Neural progenitor cell (in vitro differentiated cells): Measurements from ENCODE around the gene INPP4B.

ENCODE experiments used
- EZH2phosphoT487 ChIP-seq: fragments of 200-600 bp; sonication (generic); IDR thresholded peaks from 2 replicates; pipeline ENCODE4 v1.6.1; 2017; ENCODE audit warnings: antibody characterized with exemption
- TF ChIP-seq, protein P1 (sequence below): fragments of 200-600 bp; sonication (generic); IDR thresholded peaks from 2 replicates; pipeline ENCODE4 v1.5.1; 2017; ENCODE audit warnings: antibody characterized with exemption, mild to moderate bottlenecking

DNA sequence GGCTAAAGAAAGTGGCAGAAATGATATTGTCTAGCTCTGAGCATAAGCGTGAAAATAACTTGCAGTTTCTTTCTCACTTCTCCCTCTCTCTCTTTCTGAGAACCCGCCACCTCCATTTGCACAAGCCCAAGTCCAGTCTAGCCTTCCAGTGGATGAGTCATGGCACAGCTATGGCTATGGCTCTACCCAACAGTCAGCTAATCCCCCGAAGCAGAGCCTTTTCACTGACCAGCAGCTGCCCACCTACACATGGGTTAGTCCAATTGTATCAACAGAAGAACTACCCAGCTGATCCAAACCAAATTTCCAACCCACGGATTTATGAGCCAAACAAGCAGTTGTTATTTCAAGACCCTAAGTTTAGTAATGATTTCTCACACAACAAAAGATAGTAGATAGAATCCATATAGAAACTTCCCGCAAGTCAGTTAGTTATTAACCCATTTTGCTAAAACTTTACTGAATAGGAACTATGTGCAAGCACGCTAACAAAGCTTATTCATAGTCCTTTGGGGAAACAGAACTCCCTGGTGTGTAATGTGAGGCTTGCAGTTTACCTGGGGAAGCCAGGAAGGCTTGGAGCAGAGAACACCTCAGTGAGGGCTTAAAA lies 282.3 kb downstream of the INPP4B start:
- TF ChIP-seq, protein P1, sequence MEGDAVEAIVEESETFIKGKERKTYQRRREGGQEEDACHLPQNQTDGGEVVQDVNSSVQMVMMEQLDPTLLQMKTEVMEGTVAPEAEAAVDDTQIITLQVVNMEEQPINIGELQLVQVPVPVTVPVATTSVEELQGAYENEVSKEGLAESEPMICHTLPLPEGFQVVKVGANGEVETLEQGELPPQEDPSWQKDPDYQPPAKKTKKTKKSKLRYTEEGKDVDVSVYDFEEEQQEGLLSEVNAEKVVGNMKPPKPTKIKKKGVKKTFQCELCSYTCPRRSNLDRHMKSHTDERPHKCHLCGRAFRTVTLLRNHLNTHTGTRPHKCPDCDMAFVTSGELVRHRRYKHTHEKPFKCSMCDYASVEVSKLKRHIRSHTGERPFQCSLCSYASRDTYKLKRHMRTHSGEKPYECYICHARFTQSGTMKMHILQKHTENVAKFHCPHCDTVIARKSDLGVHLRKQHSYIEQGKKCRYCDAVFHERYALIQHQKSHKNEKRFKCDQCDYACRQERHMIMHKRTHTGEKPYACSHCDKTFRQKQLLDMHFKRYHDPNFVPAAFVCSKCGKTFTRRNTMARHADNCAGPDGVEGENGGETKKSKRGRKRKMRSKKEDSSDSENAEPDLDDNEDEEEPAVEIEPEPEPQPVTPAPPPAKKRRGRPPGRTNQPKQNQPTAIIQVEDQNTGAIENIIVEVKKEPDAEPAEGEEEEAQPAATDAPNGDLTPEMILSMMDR: no peak
- no peak for TF ChIP-seq EZH2phosphoT487
